Measurements from ENCODE around the gene FOXI1.
"Not testable (repeated sequence)": the region's sequence is repeated elsewhere in the genome, so short reads cannot be mapped to it uniquely, and the experiment has no call there.

FOXI1 gene

DNA sequence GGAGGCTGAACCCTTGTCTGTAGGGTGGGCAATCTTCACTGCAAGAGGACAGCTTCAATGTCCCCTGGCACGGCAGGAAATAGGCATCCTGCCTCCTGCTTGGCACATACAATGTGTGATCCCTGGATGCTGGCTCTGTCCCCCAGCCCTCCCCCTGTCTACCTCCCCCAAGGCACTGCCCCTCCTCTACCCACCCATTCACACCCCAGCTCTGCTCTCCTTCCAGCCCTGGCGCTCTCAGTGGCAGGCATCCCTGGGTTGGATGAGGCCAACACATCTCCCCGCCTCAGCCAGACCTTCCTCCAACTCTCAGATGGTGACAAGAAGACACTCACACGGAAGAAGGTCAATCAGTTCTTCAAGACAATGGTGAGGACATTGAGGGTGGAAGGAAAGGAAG, 24.1 kb upstream of the FOXI1 start:
- H3K4me1 ChIP-seq: no peaks in the 10 kb centered on the region
- peaks cover 0 to 5% (median 0%) of the 10 kb centered on the region in 11 experiments; a peak in 1 of 22 replicates for H3K9me3 ChIP-seq (replicated peaks in 1 of 11)
- H3K9ac ChIP-seq: no peak overlapping the region
- peaks cover 81 to 100% (median 95%) of the 10 kb centered on the region in 11 experiments for H3K36me3 ChIP-seq
- H4K20me1 ChIP-seq: peaks cover 0 to 10% (median 0%) of the 10 kb centered on the region in 11 experiments; a peak in 1 of 22 replicates
- no peak overlapping the region for H3K4me3 ChIP-seq
- H3K27me3 ChIP-seq: no peaks in the 10 kb centered on the region
- TF ChIP-seq Cebpa-rat (IDR thresholded peaks at IDR 0.05): no peak
- H3K27ac ChIP-seq: no peak overlapping the region
- no peak overlapping the region for H3K4me2 ChIP-seq

DNA sequence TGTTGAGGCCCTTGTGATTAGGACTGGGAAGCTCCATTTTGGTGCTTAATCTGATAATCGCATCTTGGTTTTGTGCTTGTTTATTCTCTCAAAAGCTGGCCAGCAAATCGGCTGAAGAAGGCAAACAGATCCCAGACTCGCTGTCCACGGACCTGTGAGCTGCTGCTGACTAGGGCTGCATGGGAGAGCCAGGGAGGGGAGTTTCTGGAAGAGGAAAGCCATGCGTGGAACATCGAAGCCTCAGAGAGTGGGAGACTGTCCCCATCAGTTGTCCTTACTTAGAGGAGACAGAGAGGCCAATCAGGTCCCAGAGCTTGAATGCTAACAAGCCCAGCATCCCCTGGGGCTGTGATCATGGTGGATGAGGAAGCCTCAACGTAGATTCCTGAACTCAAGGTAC, 23.0 kb upstream of the FOXI1 start:
- no peak overlapping the region for H3K9ac ChIP-seq
- peaks cover 0 to 10% (median 0%) of the 10 kb centered on the region in 11 experiments; a peak in 1 of 22 replicates for H4K20me1 ChIP-seq
- no peaks in the 10 kb centered on the region for H3K4me1 ChIP-seq
- TF ChIP-seq Cebpa-rat (IDR thresholded peaks at IDR 0.05): no peak
- no peak overlapping the region for H3K27ac ChIP-seq
- peaks cover 72 to 100% (median 85%) of the 10 kb centered on the region in 11 experiments for H3K36me3 ChIP-seq
- H3K4me3 ChIP-seq: no peak overlapping the region
- H3K4me2 ChIP-seq: no peak overlapping the region
- peaks cover 0 to 5% (median 0%) of the 10 kb centered on the region in 11 experiments; a peak in 1 of 22 replicates for H3K9me3 ChIP-seq (replicated peaks in 1 of 11)
- H3K27me3 ChIP-seq: no peaks in the 10 kb centered on the region

DNA sequence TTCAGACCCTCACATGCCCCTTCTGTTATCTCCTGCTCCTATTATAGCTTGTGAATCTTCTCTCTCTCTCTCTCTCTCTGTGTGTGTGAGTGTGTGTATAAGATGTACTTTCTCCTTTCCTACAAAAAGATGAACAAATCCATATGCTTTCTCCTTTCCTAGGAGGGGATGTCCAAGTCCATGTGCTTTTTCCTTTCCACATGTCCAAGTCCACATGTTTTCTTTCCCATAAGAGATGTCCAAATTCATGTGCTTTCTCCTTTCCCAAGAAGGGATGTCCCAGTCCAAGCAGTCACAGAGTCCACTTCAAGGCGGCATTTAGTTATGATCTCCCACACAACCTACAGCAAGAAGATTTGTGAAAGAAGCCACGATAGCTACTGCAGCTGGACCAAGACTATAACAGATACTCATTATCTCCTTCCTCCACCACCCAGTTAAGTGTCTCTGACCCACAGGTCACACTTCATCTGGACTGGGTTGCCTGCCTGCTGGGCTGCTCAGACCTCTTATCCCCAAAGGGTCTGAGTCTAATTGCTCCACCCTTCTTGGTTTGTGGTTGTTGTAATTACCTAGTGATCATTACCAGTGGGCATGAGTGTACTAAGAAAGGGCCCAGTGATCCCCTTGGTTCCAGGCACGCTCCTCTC, 18.4 kb upstream of the FOXI1 start:
- H3K9ac ChIP-seq: no peak overlapping the region
- H3K9me3 ChIP-seq (replicated peaks in 1 of 11): peaks cover 0 to 5% (median 0%) of the 10 kb centered on the region in 11 experiments; a peak in 1 of 22 replicates
- H3K4me2 ChIP-seq: no peak overlapping the region
- H3K4me3 ChIP-seq: no peak overlapping the region
- H3K36me3 ChIP-seq: peaks cover 29 to 62% (median 40%) of the 10 kb centered on the region in 11 experiments
- no peaks in the 10 kb centered on the region for H3K27me3 ChIP-seq
- H3K27ac ChIP-seq: no peak overlapping the region
- peaks cover 0 to 4% (median 0%) of the 10 kb centered on the region in 11 experiments; a peak in 1 of 22 replicates for H4K20me1 ChIP-seq
- TF ChIP-seq Cebpa-rat (IDR thresholded peaks at IDR 0.05): no peak
- no peaks in the 10 kb centered on the region for H3K4me1 ChIP-seq

DNA sequence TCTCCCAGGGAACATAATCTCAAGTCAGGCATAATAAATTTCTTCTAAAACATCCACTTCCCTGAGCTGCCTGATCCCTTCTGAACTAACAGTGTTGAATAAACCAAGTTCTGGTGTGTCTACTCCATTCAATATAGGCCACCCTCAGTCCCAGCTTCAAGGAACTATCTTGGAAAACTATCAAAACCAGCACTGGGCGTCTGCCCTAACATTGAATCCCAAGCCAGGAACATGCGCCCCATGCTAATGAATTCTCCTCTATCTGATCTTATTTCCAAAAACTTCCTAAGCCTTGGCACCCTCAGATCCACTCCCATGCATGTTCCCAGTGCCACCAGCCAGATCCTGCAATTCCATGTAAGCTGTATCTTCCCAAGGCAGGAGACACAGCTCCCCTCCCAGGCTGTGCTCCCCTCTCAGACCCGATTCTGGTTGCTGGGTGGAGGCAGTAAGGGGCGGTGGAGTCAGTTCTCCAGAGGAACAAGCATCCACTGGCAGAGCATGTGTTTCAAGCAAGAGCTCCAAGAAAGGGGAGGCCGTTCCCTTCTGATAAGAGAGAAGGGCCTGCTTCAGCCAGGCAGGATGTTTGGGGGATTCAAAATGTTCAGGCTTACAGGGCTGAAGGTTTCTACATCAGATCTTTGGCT, 13.1 kb upstream of the FOXI1 start:
- Histone ChIP-seq H3K9me3 (replicated peaks in 1 of 11) (no peaks in the 10 kb centered on the region), H3K4me3 (no peak overlapping the region), H3K4me2 (no peak overlapping the region), H3K36me3 (peaks cover 0 to 9% (median 0%) of the 10 kb centered on the region in 11 experiments; a peak in 6 of 22 replicates), H3K4me1 (peaks cover 0 to 25% (median 2%) of the 10 kb centered on the region in 10 experiments; a peak in 14 of 20 replicates), H3K27ac (no peak overlapping the region), H3K27me3 (no peaks in the 10 kb centered on the region), H3K9ac (no peak overlapping the region), H4K20me1 (no peaks in the 10 kb centered on the region)
- TF ChIP-seq Cebpa-rat (IDR thresholded peaks at IDR 0.05): no peak

DNA sequence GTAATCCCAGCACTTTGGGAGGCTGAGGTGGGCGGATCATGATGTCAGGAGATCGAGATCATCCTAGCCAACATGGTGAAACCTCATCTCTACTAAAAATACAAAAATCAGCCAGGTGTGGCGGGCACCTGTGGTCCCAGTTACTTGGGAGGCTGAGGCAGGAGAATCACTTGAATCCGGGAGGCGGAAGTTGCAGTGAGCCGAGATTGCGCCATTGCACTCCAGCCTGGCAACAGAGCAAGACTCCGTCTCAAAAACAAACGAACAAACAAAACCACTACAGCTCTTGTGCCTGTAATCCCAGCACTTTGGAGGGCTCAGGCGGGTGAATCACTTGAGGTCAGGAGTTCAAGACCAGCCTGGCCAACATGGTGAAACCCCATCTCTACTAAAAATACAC, 11.4 kb upstream of the FOXI1 start:
- H3K9me3 ChIP-seq (replicated peaks in 1 of 11); H3K4me3 ChIP-seq; H3K27ac ChIP-seq; H3K9ac ChIP-seq; H3K36me3 ChIP-seq; H3K4me2 ChIP-seq; H4K20me1 ChIP-seq; H3K27me3 ChIP-seq: not testable (repeated sequence)
- peaks cover 6 to 36% (median 11%) of the 10 kb centered on the region in 10 experiments; a peak in 17 of 20 replicates for H3K4me1 ChIP-seq

DNA sequence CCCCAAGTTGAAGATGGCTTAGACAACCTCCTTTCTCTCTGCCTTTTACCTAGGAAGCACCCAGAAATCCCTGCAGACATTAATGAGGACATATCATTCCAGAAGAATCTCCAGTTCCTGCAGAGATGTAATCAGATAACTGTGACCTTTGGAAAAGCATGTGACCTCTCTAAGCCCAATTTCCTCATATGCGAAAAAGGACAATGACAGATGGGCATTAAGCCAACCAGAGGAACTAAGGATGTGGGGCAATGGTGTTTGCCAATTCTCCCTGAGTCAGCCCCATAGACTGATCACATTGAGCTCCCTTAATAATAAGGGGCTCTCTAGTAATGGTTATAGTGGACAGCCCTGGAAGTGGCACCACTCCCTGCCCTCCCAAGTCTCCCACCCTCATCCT, 10.1 kb upstream of the FOXI1 start:
- H3K27me3 ChIP-seq: no peaks in the 10 kb centered on the region
- peak overlapping the region in 2 of 11 experiments; percentile 75 to 78; a peak in 5 of 22 replicates for H3K4me2 ChIP-seq
- peaks cover 6 to 36% (median 11%) of the 10 kb centered on the region in 10 experiments; a peak in 17 of 20 replicates for H3K4me1 ChIP-seq
- no peak overlapping the region for H3K4me3 ChIP-seq
- H3K9ac ChIP-seq: no peak overlapping the region
- no peak for TF ChIP-seq Cebpa-rat (IDR thresholded peaks at IDR 0.05)
- H3K9me3 ChIP-seq (replicated peaks in 1 of 11): peaks cover 0 to 6% (median 0%) of the 10 kb centered on the region in 11 experiments; a peak in 1 of 22 replicates
- no peaks in the 10 kb centered on the region for H4K20me1 ChIP-seq
- no peak overlapping the region for H3K27ac ChIP-seq
- H3K36me3 ChIP-seq: no peaks in the 10 kb centered on the region

DNA sequence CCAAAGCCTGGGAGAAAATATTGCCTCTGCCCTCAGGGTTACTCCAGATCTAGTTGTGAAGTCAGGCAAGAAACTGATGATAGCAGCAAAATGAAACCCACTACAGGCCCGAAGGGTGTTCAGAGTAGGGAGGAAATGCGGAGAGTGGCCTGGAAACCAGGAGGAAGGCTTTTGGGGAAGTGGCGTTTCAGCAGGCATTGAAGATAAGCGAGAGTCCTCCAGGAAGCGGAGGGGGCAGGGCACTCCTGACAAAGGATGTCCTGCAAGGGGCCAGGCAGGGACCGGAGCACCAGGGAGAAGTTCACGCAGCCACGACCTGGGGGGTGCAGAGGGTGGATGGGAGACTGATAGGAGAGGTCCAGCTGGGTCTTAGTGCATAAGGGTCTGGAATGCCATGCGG, 7.8 kb upstream of the FOXI1 start:
- peak overlapping the region in 1 of 11 experiments; percentile 18; a peak in 1 of 22 replicates for H3K9ac ChIP-seq
- no peak for TF ChIP-seq Cebpa-rat (IDR thresholded peaks at IDR 0.05)
- H3K27me3 ChIP-seq: no peaks in the 10 kb centered on the region
- peaks cover 0 to 6% (median 0%) of the 10 kb centered on the region in 11 experiments; a peak in 1 of 22 replicates for H3K9me3 ChIP-seq (replicated peaks in 1 of 11)
- H4K20me1 ChIP-seq: no peaks in the 10 kb centered on the region
- H3K4me1 ChIP-seq: peaks cover 6 to 36% (median 11%) of the 10 kb centered on the region in 10 experiments; a peak in 17 of 20 replicates
- no peak overlapping the region for H3K4me3 ChIP-seq
- H3K27ac ChIP-seq: peak overlapping the region in 1 of 11 experiments; percentile 42; a peak in 2 of 22 replicates
- no peaks in the 10 kb centered on the region for H3K36me3 ChIP-seq
- peak overlapping the region; percentile 10 to 78 (median 50); a peak in 19 of 22 replicates for H3K4me2 ChIP-seq

DNA sequence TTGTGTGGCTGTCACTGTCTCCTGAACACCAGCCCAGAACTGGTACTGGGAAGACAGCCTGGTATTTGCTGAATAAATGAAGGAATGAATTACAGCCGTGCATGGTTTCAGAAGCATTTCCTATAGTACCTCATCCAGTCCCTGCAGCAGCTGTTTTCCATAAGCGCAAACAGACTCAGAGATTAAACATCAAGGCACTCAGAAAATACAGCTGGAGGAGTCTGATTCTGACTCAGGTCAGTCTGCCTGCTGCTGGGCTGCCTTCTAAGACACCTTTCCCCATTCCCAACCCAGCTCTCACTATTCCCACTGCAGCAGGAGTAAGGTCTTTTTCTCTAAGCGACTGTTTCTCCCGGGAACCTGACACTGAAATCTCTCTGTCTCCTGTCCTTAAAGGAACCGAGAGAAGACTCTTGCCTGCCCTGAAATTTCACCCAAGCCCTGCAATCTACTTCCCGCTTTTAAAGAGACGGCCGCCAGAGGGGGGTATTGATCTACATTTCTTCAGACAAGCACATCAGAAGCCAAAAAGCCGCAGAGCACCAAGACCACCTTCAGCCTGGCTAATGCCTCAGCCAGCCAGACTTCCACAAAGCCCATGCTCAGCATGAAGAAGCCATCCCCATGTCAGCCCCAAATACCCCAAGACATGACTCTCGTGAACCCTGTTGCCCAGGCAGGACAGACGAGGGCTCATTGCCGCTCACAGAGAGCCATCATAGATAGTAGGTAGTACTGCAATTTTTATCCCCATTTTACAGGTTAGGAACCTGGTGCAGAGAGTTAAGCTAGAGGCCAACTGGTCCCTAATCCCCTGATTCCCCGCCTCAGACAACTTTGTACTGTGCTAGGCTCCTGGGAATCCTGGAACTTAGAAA, 5.4 kb upstream of the FOXI1 start:
- Histone ChIP-seq H3K4me3 (no peak overlapping the region), H3K27me3 (no peaks in the 10 kb centered on the region), H3K27ac (no peak overlapping the region), H3K4me2 (0 out of 22 replicates have a peak overlapping the region, but pooled peaks of 1 of the 11 experiments have one; percentile 19), H3K9me3 (replicated peaks in 1 of 11) (peaks cover 0 to 6% (median 0%) of the 10 kb centered on the region in 11 experiments; a peak in 1 of 22 replicates), H3K4me1 (peaks cover 6 to 34% (median 11%) of the 10 kb centered on the region in 10 experiments; a peak in 17 of 20 replicates), H4K20me1 (no peaks in the 10 kb centered on the region), H3K36me3 (no peaks in the 10 kb centered on the region), H3K9ac (no peak overlapping the region)
- TF ChIP-seq Cebpa-rat (IDR thresholded peaks at IDR 0.05): no peak
